ENCODE measurements around the gene UNKL. TPM values are rescaled to one million over a fixed set of nuclear protein-coding genes. Genes with fewer than 3 reads are reported as not detected.
A peak's percentile ranks its signal among the peaks of the same experiment; 100 is the strongest.

The UNKL gene, protein sequence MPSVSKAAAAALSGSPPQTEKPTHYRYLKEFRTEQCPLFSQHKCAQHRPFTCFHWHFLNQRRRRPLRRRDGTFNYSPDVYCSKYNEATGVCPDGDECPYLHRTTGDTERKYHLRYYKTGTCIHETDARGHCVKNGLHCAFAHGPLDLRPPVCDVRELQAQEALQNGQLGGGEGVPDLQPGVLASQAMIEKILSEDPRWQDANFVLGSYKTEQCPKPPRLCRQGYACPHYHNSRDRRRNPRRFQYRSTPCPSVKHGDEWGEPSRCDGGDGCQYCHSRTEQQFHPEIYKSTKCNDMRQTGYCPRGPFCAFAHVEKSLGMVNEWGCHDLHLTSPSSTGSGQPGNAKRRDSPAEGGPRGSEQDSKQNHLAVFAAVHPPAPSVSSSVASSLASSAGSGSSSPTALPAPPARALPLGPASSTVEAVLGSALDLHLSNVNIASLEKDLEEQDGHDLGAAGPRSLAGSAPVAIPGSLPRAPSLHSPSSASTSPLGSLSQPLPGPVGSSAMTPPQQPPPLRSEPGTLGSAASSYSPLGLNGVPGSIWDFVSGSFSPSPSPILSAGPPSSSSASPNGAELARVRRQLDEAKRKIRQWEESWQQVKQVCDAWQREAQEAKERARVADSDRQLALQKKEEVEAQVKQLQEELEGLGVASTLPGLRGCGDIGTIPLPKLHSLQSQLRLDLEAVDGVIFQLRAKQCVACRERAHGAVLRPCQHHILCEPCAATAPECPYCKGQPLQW
- total RNA-seq (2021) = 111 and 112 TPM in 2 replicates
- percentile 67 among the genes with signal in this experiment for Bru-seq, nascent RNA
- percentile 78 among the genes with signal in this experiment for BruChase-seq, experiment 1, labeled RNA remaining after a 2-hour chase
- BruChase-seq, experiment 2, labeled RNA remaining after a 6-hour chase = percentile 78 among the genes with signal in this experiment
- long read RNA-seq, partial matches to known transcripts = 16 of 53 reads
- long read RNA-seq, other reads (novel, unspliced or antisense) = 28 of 53 reads

DNA sequence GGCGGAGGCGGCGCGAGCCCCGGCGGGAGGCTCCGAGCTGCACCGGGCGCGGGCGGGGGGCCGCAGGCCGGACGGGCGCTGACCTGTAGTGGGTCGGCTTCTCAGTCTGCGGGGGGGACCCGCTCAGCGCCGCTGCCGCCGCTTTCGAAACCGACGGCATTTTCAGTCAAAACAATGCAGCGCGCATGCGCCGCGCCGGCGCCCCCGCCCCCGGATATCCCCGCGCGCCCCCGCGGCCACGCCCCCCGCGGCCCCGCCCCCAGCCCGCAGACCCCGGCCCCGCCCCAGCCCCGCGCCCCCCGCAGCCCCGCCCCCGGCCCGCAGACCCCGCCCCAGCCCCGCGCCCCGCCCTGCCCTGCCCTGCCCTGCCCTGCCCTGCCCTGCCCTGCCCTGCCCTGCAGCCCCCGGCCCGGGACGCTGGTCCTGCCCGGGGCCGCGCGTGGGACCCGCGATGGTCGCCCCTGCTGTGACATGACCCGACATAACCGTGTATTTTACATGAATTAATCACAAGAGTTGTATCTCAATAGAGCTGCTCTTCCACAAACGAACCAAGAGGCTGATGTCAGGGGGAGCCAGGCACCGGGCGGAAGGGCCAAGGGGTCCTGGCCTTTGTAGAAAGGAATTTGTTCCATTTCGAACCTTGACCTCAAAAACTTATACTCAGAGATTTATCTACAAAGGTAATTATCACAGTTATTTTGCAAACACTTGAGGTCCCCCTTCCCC lies at the start of gene UNKL:
Gene UNKL, minus strand, starts transcription at position 173 of the 729 bp plus-strand sequence. Its CDS starts 13 bp downstream, at position 160.
- intact Hi-C loops (cut with micrococcal nuclease; ENCODE audit: unreplicated experiment) = loop anchor here (5.0 to 10.0 kb wide), 2 partner anchors 110 to 198 kb away; partner anchors contain the start of genes CRAMP1, IFT140 and UBE2I
- peak within 1 kb of the TSS; percentile 71 for H3K27ac ChIP-seq
- H3K4me3 ChIP-seq = peak within 1 kb of the TSS; percentile 78
- H3K9me2 ChIP-seq (ENCODE audit: insufficient read depth) = no peaks in the 10 kb centered on the region
- no peaks in the 10 kb centered on the region for H3K27me3 ChIP-seq (ENCODE audit: insufficient read depth, low read depth)
- no peaks in the 10 kb centered on the region for H3K9me3 ChIP-seq (ENCODE audit: insufficient read depth, low read depth)
- H3K79me2 ChIP-seq (ENCODE audit: low read depth) = peaks cover 37% of the 10 kb centered on the region
- TF ChIP-seq, protein P1, sequence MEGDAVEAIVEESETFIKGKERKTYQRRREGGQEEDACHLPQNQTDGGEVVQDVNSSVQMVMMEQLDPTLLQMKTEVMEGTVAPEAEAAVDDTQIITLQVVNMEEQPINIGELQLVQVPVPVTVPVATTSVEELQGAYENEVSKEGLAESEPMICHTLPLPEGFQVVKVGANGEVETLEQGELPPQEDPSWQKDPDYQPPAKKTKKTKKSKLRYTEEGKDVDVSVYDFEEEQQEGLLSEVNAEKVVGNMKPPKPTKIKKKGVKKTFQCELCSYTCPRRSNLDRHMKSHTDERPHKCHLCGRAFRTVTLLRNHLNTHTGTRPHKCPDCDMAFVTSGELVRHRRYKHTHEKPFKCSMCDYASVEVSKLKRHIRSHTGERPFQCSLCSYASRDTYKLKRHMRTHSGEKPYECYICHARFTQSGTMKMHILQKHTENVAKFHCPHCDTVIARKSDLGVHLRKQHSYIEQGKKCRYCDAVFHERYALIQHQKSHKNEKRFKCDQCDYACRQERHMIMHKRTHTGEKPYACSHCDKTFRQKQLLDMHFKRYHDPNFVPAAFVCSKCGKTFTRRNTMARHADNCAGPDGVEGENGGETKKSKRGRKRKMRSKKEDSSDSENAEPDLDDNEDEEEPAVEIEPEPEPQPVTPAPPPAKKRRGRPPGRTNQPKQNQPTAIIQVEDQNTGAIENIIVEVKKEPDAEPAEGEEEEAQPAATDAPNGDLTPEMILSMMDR (conservative IDR thresholded peaks at IDR 0.05) = no peak
- no peaks in the 10 kb centered on the region for H3K36me3 ChIP-seq (ENCODE audit: low read depth)
- H3F3A ChIP-seq (ENCODE audit: insufficient read depth, low read depth) = peaks cover 46% of the 10 kb centered on the region
- H2AFZ ChIP-seq = peak within 1 kb of the TSS; percentile 80
- peaks cover 8% of the 10 kb centered on the region for H4K20me1 ChIP-seq (ENCODE audit: insufficient read depth)
- H3K4me1 ChIP-seq (replicated peaks; ENCODE audit: insufficient read depth) = peaks cover 44% of the 10 kb centered on the region
- DNase-seq = peak in 1 of 2 experiments; percentile 69
- no TSS peak for BruUV-seq (replicated peaks)
- ChIA-PET CTCF (no interaction called here), POLR2A (ENCODE audit: unreplicated experiment) (interaction anchor here (0.6 kb wide), 1 partner anchor 78 kb away, joined by 4 read pairs; no protein-coding TSS in a partner anchor)
- peak within 1 kb of the TSS; percentile 77 for H3K4me2 ChIP-seq

DNA sequence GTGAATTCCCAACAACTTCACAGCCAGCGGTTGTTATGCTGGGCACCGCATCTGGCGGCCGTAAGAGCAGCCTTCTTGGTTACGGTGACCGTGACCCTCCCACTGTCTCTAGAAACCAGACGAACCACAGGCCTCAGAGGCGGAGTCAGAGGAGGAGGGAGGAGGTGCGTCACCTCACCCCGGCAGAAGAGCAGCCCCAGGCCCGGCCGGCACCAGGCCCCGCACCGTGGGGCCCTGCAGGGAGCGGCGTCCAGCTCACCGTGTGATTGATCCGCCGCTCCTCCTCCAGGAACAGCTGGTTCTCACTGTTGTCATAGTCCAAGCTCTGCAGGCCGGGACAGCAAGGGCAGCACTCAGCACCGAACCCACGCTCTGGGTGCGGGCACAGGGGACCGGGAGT lies 46.6 kb upstream of the UNKL start:
- intact Hi-C loops (cut with micrococcal nuclease; ENCODE audit: unreplicated experiment) = no loop called here
- H4K20me1 ChIP-seq (ENCODE audit: insufficient read depth) = peaks cover 4% of the 10 kb centered on the region
- TF ChIP-seq, protein P1 (conservative IDR thresholded peaks at IDR 0.05) = no peak
- no peak for TF ChIP-seq EZH2 (IDR thresholded peaks at IDR 0.05; ENCODE audit: low read depth)
- no peak overlapping the region for H3K4me2 ChIP-seq
- no peak for DNase-seq
- no peaks in the 10 kb centered on the region for H3K27me3 ChIP-seq (ENCODE audit: insufficient read depth, low read depth)
- H3K27ac ChIP-seq = no peak overlapping the region
- H3K4me1 ChIP-seq (replicated peaks; ENCODE audit: insufficient read depth) = no peaks in the 10 kb centered on the region
- CTCF ChIA-PET = no interaction called here
- H3K9me2 ChIP-seq (ENCODE audit: insufficient read depth) = no peaks in the 10 kb centered on the region
- H3F3A ChIP-seq (ENCODE audit: insufficient read depth, low read depth) = no peaks in the 10 kb centered on the region
- no TSS peak for BruUV-seq (replicated peaks)
- H3K79me2 ChIP-seq (ENCODE audit: low read depth) = peaks cover under 1% of the 10 kb centered on the region; the same call in 1 of the 2 replicates
- H3K9me3 ChIP-seq (ENCODE audit: insufficient read depth, low read depth) = no peaks in the 10 kb centered on the region
- H2AFZ ChIP-seq = no peak overlapping the region
- H3K4me3 ChIP-seq = no peak overlapping the region
- H3K36me3 ChIP-seq (ENCODE audit: low read depth) = no peaks in the 10 kb centered on the region
- POLR2A ChIA-PET (ENCODE audit: unreplicated experiment) = interaction anchor here (0.6 kb wide), 1 partner anchor 218 kb away, joined by 3 read pairs; no protein-coding TSS in a partner anchor

Data from PC-9 (cell line).